Tongue (tissue), 2 donors: ENCODE results near the gene TMEM185B. TPM values are rescaled to one million over a fixed set of nuclear protein-coding genes. Genes with fewer than 3 reads are reported as not detected.
"Not testable (repeated sequence)": the region's sequence is repeated elsewhere in the genome, so short reads cannot be mapped to it uniquely, and the experiment has no call there.

Experiments used
- DNase-seq: peaks from one replicate; pipeline ENCODE4 v3.0.0-alpha.2; 2015
- total RNA-seq: library from RNA; depleted of rRNA; stranded (reverse); fragments of >200 nt; gene quantifications from one replicate; pipeline ENCODE4 v1.2.3, GENCODE V29; 2014

TMEM185B gene
- total RNA-seq, 1 donor from 2014 or later: 19.5 TPM

GRCh38 chr2:120251078-120251477 lies 27.9 kb upstream of the TMEM185B start:
- DNase-seq: no peak

- DNase-seq: no peak
These were observed 27.4 kb upstream of the TMEM185B start for GRCh38 chr2:120250640-120251039.

GRCh38 chr2:120247851-120248250 lies 24.7 kb upstream of the TMEM185B start:
- no peak for DNase-seq

- no peak for DNase-seq
These were observed 23.5 kb upstream of the TMEM185B start for GRCh38 chr2:120246546-120247300.

GRCh38 chr2:120245520-120246332 lies 22.5 kb upstream of the TMEM185B start:
- DNase-seq: peak; percentile 72

GRCh38 chr2:120244656-120245519 lies 21.7 kb upstream of the TMEM185B start:
- DNase-seq: no peak

GRCh38 chr2:120243875-120244553 lies 20.8 kb upstream of the TMEM185B start:
- no peak for DNase-seq

- DNase-seq: no peak
These were observed 20.0 kb upstream of the TMEM185B start for GRCh38 chr2:120243211-120243610.

GRCh38 chr2:120241684-120242083 lies 18.5 kb upstream of the TMEM185B start:
- DNase-seq: no peak

- DNase-seq: no peak
These were observed 17.8 kb upstream of the TMEM185B start for GRCh38 chr2:120240901-120241429.

- DNase-seq: peak; percentile 72
These were observed 16.5 kb upstream of the TMEM185B start for GRCh38 chr2:120239488-120240287.

GRCh38 chr2:120238728-120239487 lies 15.7 kb upstream of the TMEM185B start:
- DNase-seq: no peak

GRCh38 chr2:120237491-120237902 lies 14.3 kb upstream of the TMEM185B start:
- no peak for DNase-seq

GRCh38 chr2:120236791-120237190 lies 13.6 kb upstream of the TMEM185B start:
- no peak for DNase-seq

GRCh38 chr2:120236316-120236715 lies 13.1 kb upstream of the TMEM185B start:
- peak; percentile 55 for DNase-seq

GRCh38 chr2:120235681-120236080 lies 12.5 kb upstream of the TMEM185B start:
- no peak for DNase-seq

- not testable (repeated sequence) for DNase-seq
These were observed 12.0 kb upstream of the TMEM185B start for GRCh38 chr2:120235158-120235557.

GRCh38 chr2:120233292-120233691 lies 10.1 kb upstream of the TMEM185B start:
- DNase-seq: no peak

- DNase-seq: peak; percentile 67
These were observed 8.9 kb upstream of the TMEM185B start for GRCh38 chr2:120231974-120232635.
